Stimulated activated CD8-positive, alpha-beta memory T cell treated with anti-CD3 and anti-CD28 coated beads, Interleukin-4, amount 100 ng/mL, for 1 hour (primary cell): ENCODE results near the gene HTATIP2.
"Not testable (repeated sequence)": the region's sequence is repeated elsewhere in the genome, so short reads cannot be mapped to it uniquely, and the experiment has no call there.

Experiments used
- DNase-seq, 2 donors: peaks; one replicate each; pipeline ENCODE4 v3.0.0-alpha.2; 2020; ENCODE audit warnings: low read depth in 2 of 2, low spot score in 1 of 2

Gene HTATIP2

GRCh38 chr11:20369826-20370225 lies 6.3 kb downstream of the HTATIP2 start:
- DNase-seq: no peak

- no peak for DNase-seq
Measured at GRCh38 chr11:20372081-20372626, 8.6 kb downstream of the HTATIP2 start.

GRCh38 chr11:20373147-20373546 lies 9.6 kb downstream of the HTATIP2 start:
- DNase-seq: no peak

- no peak for DNase-seq
Measured at GRCh38 chr11:20373568-20374209, 10.2 kb downstream of the HTATIP2 start.

- no peak for DNase-seq
Measured at GRCh38 chr11:20374741-20375300, 11.3 kb downstream of the HTATIP2 start.

- DNase-seq: no peak
Measured at GRCh38 chr11:20376162-20376730, 12.7 kb downstream of the HTATIP2 start.

GRCh38 chr11:20385996-20386395 lies 22.5 kb downstream of the HTATIP2 start:
- not testable (repeated sequence) for DNase-seq

- peak; percentile 95 to 97 for DNase-seq
Measured at GRCh38 chr11:20387261-20388095, 24.0 kb downstream of the HTATIP2 start, which contains the start of gene PRMT3. PRMT3 (plus strand) TSS chr11:20387716; CDS start chr11:20387747, 31 bp downstream.

GRCh38 chr11:20388096-20389055 lies 24.9 kb downstream of the HTATIP2 start:
- DNase-seq: no peak

GRCh38 chr11:20397281-20397680 lies 33.8 kb downstream of the HTATIP2 start:
- DNase-seq: no peak

GRCh38 chr11:20399498-20399897 lies 36.0 kb downstream of the HTATIP2 start:
- DNase-seq: no peak

- no peak for DNase-seq
Measured at GRCh38 chr11:20403059-20403458, 39.5 kb downstream of the HTATIP2 start.

GRCh38 chr11:20406484-20406883 lies 43.0 kb downstream of the HTATIP2 start:
- DNase-seq: no peak

- DNase-seq: no peak
Measured at GRCh38 chr11:20407344-20407743, 43.8 kb downstream of the HTATIP2 start.

- no peak for DNase-seq
Measured at GRCh38 chr11:20415432-20415831, 51.9 kb downstream of the HTATIP2 start.

- DNase-seq: no peak
Measured at GRCh38 chr11:20417771-20418170, 54.3 kb downstream of the HTATIP2 start.

- no peak for DNase-seq
Measured at GRCh38 chr11:20421946-20422345, 58.4 kb downstream of the HTATIP2 start.

- no peak for DNase-seq
Measured at GRCh38 chr11:20429216-20429615, 65.7 kb downstream of the HTATIP2 start.
